Measurements from ENCODE around the gene DNAJC5G. TPM values are rescaled to one million over a fixed set of nuclear protein-coding genes. Genes with fewer than 3 reads are reported as not detected.
"Not testable (repeated sequence)": the region's sequence is repeated elsewhere in the genome, so short reads cannot be mapped to it uniquely, and the experiment has no call there.

DNAJC5G gene
- polyA plus RNA-seq, 1 of the 3 experiments (the other 2 are of a cell fraction) = 0.18 TPM

- TF ChIP-seq REST (IDR thresholded peaks at IDR 0.05; ENCODE audit: low read depth, low read length) (no peak), CHD2 (IDR thresholded peaks at IDR 0.05; ENCODE audit: low read length, partially characterized antibody) (no peak)
Observed at GRCh38 chr2:27298391-27299080, 23.3 kb downstream of the DNAJC5G start (continued).

- H3K4me2 ChIP-seq; POLR2A ChIA-PET; H3K9me3 ChIP-seq; H4K20me1 ChIP-seq (ENCODE audit: insufficient read depth); H3F3A ChIP-seq (replicated peaks; ENCODE audit: insufficient read depth); H3K4me3 ChIP-seq (ENCODE audit: low read depth in 2 of 2, low read length in 1 of 2); H3K27ac ChIP-seq (ENCODE audit: low read depth in 2 of 2, low read length in 1 of 2); H3K9ac ChIP-seq; H3K4me1 ChIP-seq (ENCODE audit: control insufficient read depth in 1 of 2, insufficient read depth in 2 of 2, low read depth in 1 of 2, low read length in 1 of 2); H3K79me2 ChIP-seq (ENCODE audit: insufficient read depth); DNase-seq; H3K9me2 ChIP-seq; H3K36me3 ChIP-seq (replicated peaks in 1 of 2; ENCODE audit: control insufficient read depth in 1 of 2, insufficient read depth in 2 of 2, low read length in 1 of 2); H2AFZ ChIP-seq (ENCODE audit: low read depth); H3K27me3 ChIP-seq (ENCODE audit: insufficient read depth): not testable (repeated sequence)
- CTCF ChIA-PET = interaction anchor here (0.9 to 18.7 kb wide), 5 partner anchors 9 to 50 kb away, joined by 3 to 284 read pairs (median 7); partner anchors contain the start of gene TRIM54
- WGBS (ENCODE audit: low lambda C conversion rate) = 77% methylated on average over 4 of the region's 4 CpGs
Observed at GRCh38 chr2:27300606-27301005, 25.4 kb downstream of the DNAJC5G start.

GRCh38 chr2:27303093-27304025 lies 28.1 kb downstream of the DNAJC5G start:
- CTCF ChIA-PET = interaction anchor here (0.6 to 18.7 kb wide), 71 partner anchors 10 to 601 kb away, joined by 3 to 284 read pairs (median 4); partner anchors contain the start of genes ABHD1, DNAJC5G, EIF2B4 and PREB
- WGBS (ENCODE audit: low lambda C conversion rate) = 34% methylated on average over 25 of the region's 25 CpGs
- TF ChIP-seq SMC3 (IDR thresholded peaks at IDR 0.05; ENCODE audit: low read depth, low read length) = peak; percentile 79
- TF ChIP-seq REST (IDR thresholded peaks at IDR 0.05; ENCODE audit: low read depth, low read length) = no peak
- TF ChIP-seq POLR2AphosphoS5 (IDR thresholded peaks at IDR 0.05; ENCODE audit: low read depth, low read length) = no peak
- TF ChIP-seq RCOR1 (IDR thresholded peaks at IDR 0.05; ENCODE audit: low read length) = peak; percentile 71
- TF ChIP-seq RFX5 (IDR thresholded peaks at IDR 0.05; ENCODE audit: low read length) = peak; percentile 58; the same call in 1 of the 2 replicates
- no peak for TF ChIP-seq USF2 (IDR thresholded peaks at IDR 0.05; ENCODE audit: borderline replicate concordance, low read depth, low read length)
- peak; percentile 99 for TF ChIP-seq CTCF (IDR thresholded peaks at IDR 0.05)
- TF ChIP-seq GABPA (IDR thresholded peaks at IDR 0.05; ENCODE audit: low read depth) = no peak

More at GRCh38 chr2:27303093-27304025, 28.1 kb downstream of the DNAJC5G start:
- Histone ChIP-seq H3K9me3 (no peaks in the 10 kb centered on the region), H3K27me3 (ENCODE audit: insufficient read depth) (peaks cover 15% of the 10 kb centered on the region; the same call in 1 of the 2 replicates), H3K9me2 (no peaks in the 10 kb centered on the region), H3K79me2 (ENCODE audit: insufficient read depth) (no peaks in the 10 kb centered on the region), H3K27ac (ENCODE audit: low read depth in 2 of 2, low read length in 1 of 2) (no peak overlapping the region), H3K36me3 (replicated peaks in 1 of 2; ENCODE audit: control insufficient read depth in 1 of 2, insufficient read depth in 2 of 2, low read length in 1 of 2) (no peaks in the 10 kb centered on the region), H2AFZ (ENCODE audit: low read depth) (peak overlapping the region; percentile 77), H3K4me3 (ENCODE audit: low read depth in 2 of 2, low read length in 1 of 2) (peak overlapping the region in 1 of 2 experiments; percentile 24; a peak in 1 of 4 replicates), H3K4me2 (peak overlapping the region; percentile 50; the same call in 1 of the 2 replicates), H3K9ac (no peak overlapping the region), H3F3A (replicated peaks; ENCODE audit: insufficient read depth) (peaks cover 4% of the 10 kb centered on the region), H4K20me1 (ENCODE audit: insufficient read depth) (peaks cover 4% of the 10 kb centered on the region; the same call in 1 of the 2 replicates), H3K4me1 (ENCODE audit: control insufficient read depth in 1 of 2, insufficient read depth in 2 of 2, low read depth in 1 of 2, low read length in 1 of 2) (peaks cover 0 to 15% of the 10 kb centered on the region in 2 experiments; a peak in 1 of 4 replicates)
- POLR2A ChIA-PET = interaction anchor here (0.6 to 0.8 kb wide), 3 partner anchors 11 to 225 kb away, joined by 5 to 6 read pairs (median 5); no protein-coding TSS in a partner anchor
- DNase-seq = peak; percentile 85
